Measurements from ENCODE around the gene SNTN.
"Not testable (repeated sequence)": the region's sequence is repeated elsewhere in the genome, so short reads cannot be mapped to it uniquely, and the experiment has no call there.

SNTN gene

DNA sequence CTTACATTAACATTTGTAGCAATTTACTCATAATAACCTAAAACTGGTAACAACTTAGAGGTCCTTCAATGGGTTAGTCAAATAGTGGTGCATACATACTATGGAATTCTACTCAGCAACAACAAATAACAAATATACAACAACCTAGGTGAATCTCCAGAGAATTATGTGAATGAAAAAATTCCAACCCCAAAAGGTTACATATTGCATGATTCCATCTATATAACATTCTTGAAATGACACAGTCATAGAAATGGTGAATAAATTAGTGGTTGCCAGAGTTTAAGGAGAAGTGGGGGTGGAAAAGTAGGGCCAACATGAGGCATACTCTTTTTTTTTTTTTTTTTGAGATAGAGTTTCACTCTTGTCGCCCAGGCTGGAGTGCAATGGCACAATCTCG lies 12.7 kb upstream of the SNTN start:
- H3K4me3 ChIP-seq (ENCODE audit: low read depth, low read length), result no peak overlapping the region
- TF ChIP-seq, protein P1, sequence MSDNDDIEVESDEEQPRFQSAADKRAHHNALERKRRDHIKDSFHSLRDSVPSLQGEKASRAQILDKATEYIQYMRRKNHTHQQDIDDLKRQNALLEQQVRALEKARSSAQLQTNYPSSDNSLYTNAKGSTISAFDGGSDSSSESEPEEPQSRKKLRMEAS (IDR thresholded peaks at IDR 0.05; ENCODE audit: low read depth, low read length), result no peak
- TF ChIP-seq, protein P2, sequence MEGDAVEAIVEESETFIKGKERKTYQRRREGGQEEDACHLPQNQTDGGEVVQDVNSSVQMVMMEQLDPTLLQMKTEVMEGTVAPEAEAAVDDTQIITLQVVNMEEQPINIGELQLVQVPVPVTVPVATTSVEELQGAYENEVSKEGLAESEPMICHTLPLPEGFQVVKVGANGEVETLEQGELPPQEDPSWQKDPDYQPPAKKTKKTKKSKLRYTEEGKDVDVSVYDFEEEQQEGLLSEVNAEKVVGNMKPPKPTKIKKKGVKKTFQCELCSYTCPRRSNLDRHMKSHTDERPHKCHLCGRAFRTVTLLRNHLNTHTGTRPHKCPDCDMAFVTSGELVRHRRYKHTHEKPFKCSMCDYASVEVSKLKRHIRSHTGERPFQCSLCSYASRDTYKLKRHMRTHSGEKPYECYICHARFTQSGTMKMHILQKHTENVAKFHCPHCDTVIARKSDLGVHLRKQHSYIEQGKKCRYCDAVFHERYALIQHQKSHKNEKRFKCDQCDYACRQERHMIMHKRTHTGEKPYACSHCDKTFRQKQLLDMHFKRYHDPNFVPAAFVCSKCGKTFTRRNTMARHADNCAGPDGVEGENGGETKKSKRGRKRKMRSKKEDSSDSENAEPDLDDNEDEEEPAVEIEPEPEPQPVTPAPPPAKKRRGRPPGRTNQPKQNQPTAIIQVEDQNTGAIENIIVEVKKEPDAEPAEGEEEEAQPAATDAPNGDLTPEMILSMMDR (IDR thresholded peaks at IDR 0.05; ENCODE audit: low read depth, low read length), result no peak
- TF ChIP-seq POLR2A (IDR thresholded peaks at IDR 0.05; ENCODE audit: extremely low read depth, insufficient read length), result no peak
- TF ChIP-seq MYC (IDR thresholded peaks at IDR 0.05; ENCODE audit: low read depth, low read length), result no peak
- DNase-seq (ENCODE audit: low read depth), result no peak

GRCh38 chr3:63642488-63642887 lies 10.0 kb upstream of the SNTN start:
- H3K4me3 ChIP-seq (ENCODE audit: low read depth, low read length), result no peak overlapping the region
- TF ChIP-seq POLR2A (IDR thresholded peaks at IDR 0.05; ENCODE audit: extremely low read depth, insufficient read length) (no peak), MYC (IDR thresholded peaks at IDR 0.05; ENCODE audit: low read depth, low read length) (no peak)
- TF ChIP-seq, protein P1 (IDR thresholded peaks at IDR 0.05; ENCODE audit: low read depth, low read length), result no peak
- TF ChIP-seq, protein P2 (IDR thresholded peaks at IDR 0.05; ENCODE audit: low read depth, low read length), result no peak
- DNase-seq (ENCODE audit: low read depth), result no peak

DNA sequence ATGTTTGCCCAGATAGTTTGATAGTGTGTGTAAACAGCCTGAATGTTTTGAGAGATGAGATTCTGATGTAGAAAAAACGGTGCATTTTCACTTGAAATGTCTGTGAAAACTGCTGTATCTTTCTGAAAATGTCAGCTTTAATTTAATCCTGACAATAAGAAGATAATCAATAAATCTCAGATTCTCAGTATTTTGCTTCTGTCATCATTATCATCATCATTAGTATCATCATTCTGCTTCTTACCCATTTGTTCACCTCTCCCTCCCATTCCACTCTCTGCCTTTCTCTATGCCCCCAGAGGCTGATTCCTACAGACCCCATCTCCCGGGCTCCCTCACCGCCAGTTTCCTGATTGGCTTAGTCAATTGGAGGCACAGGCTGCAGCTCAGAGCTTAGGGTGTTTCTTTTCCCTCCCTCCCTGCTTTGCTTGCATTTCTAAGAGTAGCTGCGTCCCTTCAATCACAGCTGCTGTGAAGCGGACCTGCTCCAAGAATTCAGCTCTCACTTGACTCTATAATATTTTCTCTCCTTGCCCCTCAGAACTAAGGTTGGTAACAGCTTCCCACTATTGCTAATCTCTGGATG lies 8.2 kb upstream of the SNTN start:
- no peak for DNase-seq (ENCODE audit: low read depth)
- TF ChIP-seq, protein P1 (IDR thresholded peaks at IDR 0.05; ENCODE audit: low read depth, low read length), result no peak
- TF ChIP-seq, protein P2 (IDR thresholded peaks at IDR 0.05; ENCODE audit: low read depth, low read length), result no peak
- no peak for TF ChIP-seq MYC (IDR thresholded peaks at IDR 0.05; ENCODE audit: low read depth, low read length)
- no peak for TF ChIP-seq POLR2A (IDR thresholded peaks at IDR 0.05; ENCODE audit: extremely low read depth, insufficient read length)
- H3K4me3 ChIP-seq (ENCODE audit: low read depth, low read length), result no peak overlapping the region

DNA sequence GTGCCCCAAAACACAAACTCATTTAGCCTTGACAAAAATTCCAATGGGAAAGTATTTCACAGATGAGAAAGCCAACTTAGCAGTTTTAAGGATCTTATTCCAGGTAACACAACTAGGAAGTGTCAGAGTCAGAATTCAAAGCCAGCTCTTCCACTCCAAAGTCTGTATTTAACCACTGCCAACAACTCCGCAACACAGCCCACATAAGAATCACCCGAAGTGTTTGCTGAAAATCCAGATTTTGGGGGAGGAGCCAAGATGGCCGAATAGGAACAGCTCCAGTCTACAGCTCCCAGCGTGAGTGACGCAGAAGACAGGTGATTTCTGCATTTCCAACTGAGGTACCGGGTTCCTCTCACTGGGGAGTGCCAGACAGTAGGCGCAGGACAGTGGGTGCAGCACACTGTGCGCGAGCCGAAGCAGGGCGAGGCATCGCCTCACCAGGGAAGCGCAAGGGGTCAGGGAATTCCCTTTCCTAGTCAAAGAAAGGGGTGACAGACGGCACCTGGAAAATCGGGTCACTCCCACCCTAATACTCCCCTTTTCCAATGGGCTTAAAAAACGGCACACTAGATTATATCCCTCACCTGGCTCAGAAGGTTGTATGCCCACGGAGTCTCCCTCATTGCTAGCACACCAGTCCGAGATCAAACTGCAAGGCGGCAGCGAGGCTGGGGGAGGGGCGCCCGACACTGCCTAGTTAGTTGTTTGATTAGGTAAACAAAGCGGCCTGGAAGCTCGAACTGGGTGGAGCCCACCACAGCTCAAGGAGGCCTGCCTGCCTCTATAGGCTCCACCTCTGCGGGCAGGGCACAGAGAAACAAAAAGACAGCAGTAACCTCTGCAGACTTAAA lies 7.3 kb upstream of the SNTN start:
- DNase-seq (ENCODE audit: low read depth); H3K4me3 ChIP-seq (ENCODE audit: low read depth, low read length): not testable (repeated sequence)

DNA sequence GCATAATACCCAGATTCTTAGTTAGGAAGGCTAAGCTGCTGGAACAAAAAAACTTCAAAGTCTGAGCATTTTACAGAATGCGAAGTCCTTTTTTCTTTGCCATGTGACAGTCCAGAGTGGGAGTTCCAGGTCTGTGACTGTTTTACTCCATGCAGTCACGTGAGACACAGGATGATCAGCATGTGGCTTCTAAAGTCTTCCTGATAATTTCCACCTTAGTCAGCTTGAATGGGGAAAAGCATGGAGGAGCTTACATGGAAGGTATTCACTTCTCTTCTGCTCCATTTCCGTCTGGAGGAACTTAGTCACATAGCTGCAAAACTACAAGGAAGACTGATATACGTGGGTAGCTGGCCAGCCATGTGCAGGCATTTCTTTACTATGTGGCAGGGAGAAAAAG lies 1.7 kb downstream of the SNTN start:
- DNase-seq (ENCODE audit: low read depth), result no peak
- H3K4me3 ChIP-seq (ENCODE audit: low read depth, low read length), result no peak overlapping the region
- TF ChIP-seq MYC (IDR thresholded peaks at IDR 0.05; ENCODE audit: low read depth, low read length) (no peak), POLR2A (IDR thresholded peaks at IDR 0.05; ENCODE audit: extremely low read depth, insufficient read length) (no peak)
- TF ChIP-seq, protein P1 (IDR thresholded peaks at IDR 0.05; ENCODE audit: low read depth, low read length), result no peak
- TF ChIP-seq, protein P2 (IDR thresholded peaks at IDR 0.05; ENCODE audit: low read depth, low read length), result no peak

- H3K4me3 ChIP-seq (ENCODE audit: low read depth, low read length), result no peak overlapping the region
- TF ChIP-seq POLR2A (IDR thresholded peaks at IDR 0.05; ENCODE audit: extremely low read depth, insufficient read length), result no peak
- TF ChIP-seq, protein P1 (IDR thresholded peaks at IDR 0.05; ENCODE audit: low read depth, low read length), result no peak
- no peak for TF ChIP-seq MYC (IDR thresholded peaks at IDR 0.05; ENCODE audit: low read depth, low read length)
- TF ChIP-seq, protein P2 (IDR thresholded peaks at IDR 0.05; ENCODE audit: low read depth, low read length), result no peak
- no peak for DNase-seq (ENCODE audit: low read depth)
These were observed 2.5 kb downstream of the SNTN start for GRCh38 chr3:63654931-63655330.
